WTC11 (cell line): ENCODE results near the gene WDR59. TPM values are rescaled to one million over a fixed set of nuclear protein-coding genes. Genes with fewer than 3 reads are reported as not detected.
"Not testable (repeated sequence)": the region's sequence is repeated elsewhere in the genome, so short reads cannot be mapped to it uniquely, and the experiment has no call there.

ENCODE experiments used
- ATAC-seq: fragments of 200-7000 bp; cut with Tn5 transposase; 2 replicates; pipeline ENCODE4 v1.10.0; 2021; ENCODE audit warnings: mild to moderate bottlenecking, moderate library complexity
- CTCF ChIA-PET: fragments of 300-600 bp; sonication (Branson Sonifier 250); formaldehyde crosslinking; loops from one replicate; lab custom pipeline; 2021; ENCODE audit warnings: antibody characterized with exemption; lab: Charles Lee
- POLR2A ChIA-PET: fragments of 350-600 bp; sonication (Branson Sonifier 250); formaldehyde crosslinking; loops from one replicate; lab custom pipeline; 2021; ENCODE audit warnings: antibody characterized with exemption; lab: Charles Lee
- DNase-seq: peaks from one replicate; pipeline ENCODE4 v3.0.0; 2021; ENCODE audit warnings: low spot score
- H3K27ac Mint-ChIP-seq: 2 replicates; pipeline ENCODE4 v1.8.0; 2021; ENCODE audit warnings: mixed read lengths
- H3K27me3 Mint-ChIP-seq: 2 replicates; pipeline ENCODE4 v1.8.0; 2021; ENCODE audit warnings: low read depth, mild to moderate bottlenecking, moderate library complexity, mixed read lengths
- H3K36me3 Mint-ChIP-seq: 2 replicates; pipeline ENCODE4 v1.8.0; 2021; ENCODE audit warnings: mixed read lengths
- H3K4me1 Mint-ChIP-seq: 2 replicates; pipeline ENCODE4 v1.8.0; 2022; ENCODE audit warnings: mixed read lengths
- H3K4me3 Mint-ChIP-seq: 2 replicates; pipeline ENCODE4 v1.8.0; 2021; ENCODE audit warnings: mild to moderate bottlenecking, moderate library complexity, mixed read lengths
- H3K9me3 Mint-ChIP-seq: 2 replicates; pipeline ENCODE4 v1.8.0; 2021; ENCODE audit warnings: mixed read lengths
- FOXJ3 ChIP-seq: sonication (generic); formaldehyde crosslinking; IDR thresholded peaks from 2 replicates; pipeline ENCODE4 v1.9.0; 2021; ENCODE audit warnings: missing genetic modification reagents, mild to moderate bottlenecking, borderline replicate concordance
- GABPB1 ChIP-seq: sonication (generic); formaldehyde crosslinking; IDR thresholded peaks from 2 replicates; pipeline ENCODE4 v1.8.1; 2023; ENCODE audit warnings: mild to moderate bottlenecking, missing genetic modification reagents
- GRHL2 ChIP-seq: fragments of 250-450 bp; sonication (Bioruptor Pico); IDR thresholded peaks from 2 replicates; pipeline ENCODE4 v1.8.0; 2022; ENCODE audit warnings: mild to moderate bottlenecking, moderate library complexity; ENCODE audit not compliant: insufficient replicate concordance, severe bottlenecking
- HMGA2 ChIP-seq: fragments of 250-450 bp; sonication (Bioruptor Pico); IDR thresholded peaks from 2 replicates; pipeline ENCODE4 v1.4.0; 2021; ENCODE audit warnings: mild to moderate bottlenecking, moderate library complexity
- IRF2 ChIP-seq: sonication (generic); formaldehyde crosslinking; IDR thresholded peaks from 2 replicates; pipeline ENCODE4 v1.8.0; 2022; ENCODE audit warnings: low read depth, missing genetic modification reagents, borderline replicate concordance
- JUN ChIP-seq: sonication (generic); formaldehyde crosslinking; IDR thresholded peaks from 2 replicates; pipeline ENCODE4 v1.8.0; 2023; ENCODE audit warnings: mild to moderate bottlenecking, missing genetic modification reagents
- PRDM15 ChIP-seq: sonication (generic); formaldehyde crosslinking; IDR thresholded peaks from 2 replicates; pipeline ENCODE4 v1.8.0; 2022; ENCODE audit warnings: missing genetic modification reagents
- SP1 ChIP-seq: sonication (generic); formaldehyde crosslinking; conservative IDR thresholded peaks from 2 replicates; pipeline ENCODE4 v1.8.1; 2022; ENCODE audit warnings: missing genetic modification reagents
- TEAD4 ChIP-seq: sonication (generic); formaldehyde crosslinking; IDR thresholded peaks from 2 replicates; pipeline ENCODE4 v1.8.0; 2022; ENCODE audit warnings: mild to moderate bottlenecking, missing genetic modification reagents
- ZNF121 ChIP-seq: sonication (generic); formaldehyde crosslinking; IDR thresholded peaks from 2 replicates; pipeline ENCODE4 v1.8.0; 2023; ENCODE audit warnings: missing genetic modification reagents
- total RNA-seq: library from RNA; stranded (reverse); gene quantifications from 3 replicates; pipeline ENCODE4 v1.2.3, GENCODE V29; 2021
- TF ChIP-seq, protein P1 (sequence below): fragments of 250-450 bp; sonication (Bioruptor Pico); IDR thresholded peaks from 2 replicates; pipeline ENCODE4 v1.9.0; 2021; ENCODE audit warnings: moderate library complexity, mild to moderate bottlenecking, inconsistent platforms, borderline replicate concordance
- TF ChIP-seq, protein P2 (sequence below): sonication (generic); formaldehyde crosslinking; IDR thresholded peaks from 2 replicates; pipeline ENCODE4 v1.8.0; 2023; ENCODE audit warnings: mild to moderate bottlenecking, missing genetic modification reagents
- TF ChIP-seq, protein P3 (sequence below): sonication (generic); formaldehyde crosslinking; IDR thresholded peaks from 2 replicates; pipeline ENCODE4 v1.8.1; 2022; ENCODE audit warnings: low read depth, mild to moderate bottlenecking, moderate library complexity, missing genetic modification reagents, borderline replicate concordance

The WDR59 gene
- total RNA-seq, 1 experiment from 2014 or later: 100 TPM

- no peak for TF ChIP-seq JUN (CRISPR knock-in tag)
Measured at GRCh38 chr16:75017670-75018525, 33.0 kb upstream of the WDR59 start (continued).

DNA sequence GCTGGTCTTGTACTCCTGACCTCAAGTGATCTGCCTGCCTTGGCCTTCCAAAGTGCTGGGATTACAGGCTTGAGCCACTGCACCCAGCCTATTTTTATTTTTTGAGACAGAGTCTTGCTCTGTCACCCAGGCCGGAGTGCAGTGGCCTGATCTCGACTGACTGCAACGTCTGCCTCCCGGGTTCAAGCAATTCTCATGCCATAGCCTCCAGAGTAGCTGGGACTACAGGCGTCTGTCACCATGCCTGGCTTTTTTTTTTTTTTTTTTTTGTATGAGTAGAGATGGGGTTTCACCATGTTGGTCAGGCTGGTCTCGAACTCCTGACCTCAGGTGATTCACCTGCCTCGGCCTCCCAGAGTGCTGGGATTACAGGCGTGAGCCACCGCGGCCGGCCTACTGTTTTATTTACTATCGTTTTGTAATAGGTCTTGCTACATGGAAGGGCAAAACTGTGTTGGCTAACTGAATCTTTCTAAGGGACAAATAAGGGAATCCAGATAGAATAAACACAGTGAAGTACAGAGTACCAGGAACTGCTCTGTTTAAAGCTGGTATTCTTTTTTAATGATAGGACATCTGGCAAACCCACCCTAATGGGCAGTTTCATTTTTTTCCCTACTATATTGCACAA lies 31.6 kb upstream of the WDR59 start:
- Mint-ChIP-seq H3K4me1 (peaks cover 22% of the 10 kb centered on the region), H3K9me3 (peaks cover 24% of the 10 kb centered on the region)
- ChIA-PET POLR2A (interaction anchor here (1.0 kb wide), 1 partner anchor 18 kb away, joined by 4 read pairs; no protein-coding TSS in a partner anchor), CTCF (interaction anchor here (1.5 to 1.9 kb wide), 2 partner anchors 18 to 45 kb away, joined by 6 read pairs; partner anchors contain the start of gene ZNRF1)
- not testable (repeated sequence) for H3K4me3 Mint-ChIP-seq, H3K27me3 Mint-ChIP-seq, DNase-seq
- 0 out of 2 replicates have a peak, but pooled peaks have one; percentile 18 for TF ChIP-seq GABPB1 (CRISPR knock-in tag)
- TF ChIP-seq, all 79 proteins: peak for 1; not testable (repeated sequence) for 78
- not testable (repeated sequence) for H3K27ac Mint-ChIP-seq, ATAC-seq
- peaks cover 24% of the 10 kb centered on the region for H3K36me3 Mint-ChIP-seq

GRCh38 chr16:75014318-75014717 lies 29.4 kb upstream of the WDR59 start:
- Mint-ChIP-seq H3K27me3 (no peaks in the 10 kb centered on the region), H3K36me3 (peaks cover 2% of the 10 kb centered on the region), H3K9me3 (peaks cover 1% of the 10 kb centered on the region), H3K4me1 (peaks cover 30% of the 10 kb centered on the region), H3K27ac (no peak overlapping the region), H3K4me3 (no peak overlapping the region)
- POLR2A ChIA-PET: no interaction called here
- TF ChIP-seq, protein P1, sequence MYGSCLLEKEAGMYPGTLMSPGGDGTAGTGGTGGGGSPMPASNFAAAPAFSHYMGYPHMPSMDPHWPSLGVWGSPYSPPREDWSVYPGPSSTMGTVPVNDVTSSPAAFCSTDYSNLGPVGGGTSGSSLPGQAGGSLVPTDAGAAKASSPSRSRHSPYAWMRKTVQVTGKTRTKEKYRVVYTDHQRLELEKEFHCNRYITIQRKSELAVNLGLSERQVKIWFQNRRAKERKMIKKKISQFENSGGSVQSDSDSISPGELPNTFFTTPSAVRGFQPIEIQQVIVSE (CRISPR knock-in tag): no peak
- TF ChIP-seq HMGA2 (no peak), PRDM15 (CRISPR knock-in tag) (no peak), IRF2 (no peak), SP1 (CRISPR knock-in tag) (no peak), ZNF121 (CRISPR knock-in tag) (no peak), FOXJ3 (CRISPR knock-in tag) (no peak), TEAD4 (CRISPR knock-in tag) (no peak), GRHL2 (CRISPR knock-in tag) (no peak)
- TF ChIP-seq, protein P2, sequence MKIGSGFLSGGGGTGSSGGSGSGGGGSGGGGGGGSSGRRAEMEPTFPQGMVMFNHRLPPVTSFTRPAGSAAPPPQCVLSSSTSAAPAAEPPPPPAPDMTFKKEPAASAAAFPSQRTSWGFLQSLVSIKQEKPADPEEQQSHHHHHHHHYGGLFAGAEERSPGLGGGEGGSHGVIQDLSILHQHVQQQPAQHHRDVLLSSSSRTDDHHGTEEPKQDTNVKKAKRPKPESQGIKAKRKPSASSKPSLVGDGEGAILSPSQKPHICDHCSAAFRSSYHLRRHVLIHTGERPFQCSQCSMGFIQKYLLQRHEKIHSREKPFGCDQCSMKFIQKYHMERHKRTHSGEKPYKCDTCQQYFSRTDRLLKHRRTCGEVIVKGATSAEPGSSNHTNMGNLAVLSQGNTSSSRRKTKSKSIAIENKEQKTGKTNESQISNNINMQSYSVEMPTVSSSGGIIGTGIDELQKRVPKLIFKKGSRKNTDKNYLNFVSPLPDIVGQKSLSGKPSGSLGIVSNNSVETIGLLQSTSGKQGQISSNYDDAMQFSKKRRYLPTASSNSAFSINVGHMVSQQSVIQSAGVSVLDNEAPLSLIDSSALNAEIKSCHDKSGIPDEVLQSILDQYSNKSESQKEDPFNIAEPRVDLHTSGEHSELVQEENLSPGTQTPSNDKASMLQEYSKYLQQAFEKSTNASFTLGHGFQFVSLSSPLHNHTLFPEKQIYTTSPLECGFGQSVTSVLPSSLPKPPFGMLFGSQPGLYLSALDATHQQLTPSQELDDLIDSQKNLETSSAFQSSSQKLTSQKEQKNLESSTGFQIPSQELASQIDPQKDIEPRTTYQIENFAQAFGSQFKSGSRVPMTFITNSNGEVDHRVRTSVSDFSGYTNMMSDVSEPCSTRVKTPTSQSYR (CRISPR knock-in tag): no peak
- TF ChIP-seq, protein P3, sequence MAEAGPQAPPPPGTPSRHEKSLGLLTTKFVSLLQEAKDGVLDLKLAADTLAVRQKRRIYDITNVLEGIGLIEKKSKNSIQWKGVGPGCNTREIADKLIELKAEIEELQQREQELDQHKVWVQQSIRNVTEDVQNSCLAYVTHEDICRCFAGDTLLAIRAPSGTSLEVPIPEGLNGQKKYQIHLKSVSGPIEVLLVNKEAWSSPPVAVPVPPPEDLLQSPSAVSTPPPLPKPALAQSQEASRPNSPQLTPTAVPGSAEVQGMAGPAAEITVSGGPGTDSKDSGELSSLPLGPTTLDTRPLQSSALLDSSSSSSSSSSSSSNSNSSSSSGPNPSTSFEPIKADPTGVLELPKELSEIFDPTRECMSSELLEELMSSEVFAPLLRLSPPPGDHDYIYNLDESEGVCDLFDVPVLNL (CRISPR knock-in tag): no peak
- CTCF ChIA-PET: interaction anchor here (0.6 kb wide), 1 partner anchor 503 kb away, joined by 4 read pairs; no protein-coding TSS in a partner anchor
- ATAC-seq: no peak
- DNase-seq: no peak

GRCh38 chr16:75013123-75013522 lies 28.2 kb upstream of the WDR59 start:
- H3K27ac Mint-ChIP-seq, H3K4me3 Mint-ChIP-seq, H3K36me3 Mint-ChIP-seq, H3K27me3 Mint-ChIP-seq, ATAC-seq, DNase-seq, POLR2A ChIA-PET, H3K9me3 Mint-ChIP-seq: not testable (repeated sequence)
- CTCF ChIA-PET: interaction anchor here (1.2 to 2.9 kb wide), 3 partner anchors 15 to 117 kb away, joined by 3 to 22 read pairs (median 14); partner anchors contain the start of gene ZNRF1
- H3K4me1 Mint-ChIP-seq: peaks cover 33% of the 10 kb centered on the region
